ENCODE data around the gene CD27.
"Not testable (repeated sequence)": the region's sequence is repeated elsewhere in the genome, so short reads cannot be mapped to it uniquely, and the experiment has no call there.

Gene CD27

DNA sequence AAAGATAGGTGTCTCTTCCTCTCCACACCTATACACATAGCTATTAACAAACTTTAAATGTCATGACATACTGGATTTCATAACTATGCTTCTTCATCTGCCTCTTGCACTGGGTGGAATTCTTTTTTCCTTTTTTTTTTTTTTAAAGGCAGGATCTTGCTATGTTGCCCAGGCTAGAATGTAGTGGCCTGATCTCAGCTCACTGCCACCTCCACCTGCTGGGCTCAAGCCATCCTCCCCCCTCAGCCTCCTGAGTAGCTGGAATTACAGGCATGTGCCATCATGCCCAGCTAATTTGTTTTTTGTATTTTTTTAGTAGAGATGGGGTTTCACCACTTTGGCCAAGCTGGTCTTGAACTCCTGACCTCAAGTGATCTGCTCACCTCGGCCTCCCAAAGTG lies 43.5 kb downstream of the CD27 start:
- no peak for DNase-seq (ENCODE audit: low read depth)

DNA sequence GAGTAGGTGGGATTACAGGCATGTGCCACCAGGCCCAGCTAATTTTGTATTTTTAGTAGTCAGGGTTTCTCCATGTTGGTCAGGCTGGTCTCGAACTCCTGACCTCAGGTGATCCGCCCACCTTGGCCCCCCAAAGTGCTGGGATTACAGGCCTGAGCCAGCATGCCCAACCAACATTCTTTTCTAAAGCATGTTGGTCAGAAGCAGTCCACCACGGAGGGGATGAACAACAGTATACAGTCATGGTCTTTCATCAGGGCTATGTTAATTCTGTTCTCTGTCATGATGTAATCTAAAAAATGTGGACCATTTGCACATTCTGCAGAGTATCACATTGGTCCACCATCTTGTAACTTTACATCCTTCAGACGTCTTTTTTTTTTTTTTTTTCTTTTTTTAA lies 44.7 kb downstream of the CD27 start:
- no peak for DNase-seq (ENCODE audit: low read depth)

GRCh38 chr12:6490673-6491072 lies 45.9 kb downstream of the CD27 start:
- not testable (repeated sequence) for DNase-seq (ENCODE audit: low read depth)

DNA sequence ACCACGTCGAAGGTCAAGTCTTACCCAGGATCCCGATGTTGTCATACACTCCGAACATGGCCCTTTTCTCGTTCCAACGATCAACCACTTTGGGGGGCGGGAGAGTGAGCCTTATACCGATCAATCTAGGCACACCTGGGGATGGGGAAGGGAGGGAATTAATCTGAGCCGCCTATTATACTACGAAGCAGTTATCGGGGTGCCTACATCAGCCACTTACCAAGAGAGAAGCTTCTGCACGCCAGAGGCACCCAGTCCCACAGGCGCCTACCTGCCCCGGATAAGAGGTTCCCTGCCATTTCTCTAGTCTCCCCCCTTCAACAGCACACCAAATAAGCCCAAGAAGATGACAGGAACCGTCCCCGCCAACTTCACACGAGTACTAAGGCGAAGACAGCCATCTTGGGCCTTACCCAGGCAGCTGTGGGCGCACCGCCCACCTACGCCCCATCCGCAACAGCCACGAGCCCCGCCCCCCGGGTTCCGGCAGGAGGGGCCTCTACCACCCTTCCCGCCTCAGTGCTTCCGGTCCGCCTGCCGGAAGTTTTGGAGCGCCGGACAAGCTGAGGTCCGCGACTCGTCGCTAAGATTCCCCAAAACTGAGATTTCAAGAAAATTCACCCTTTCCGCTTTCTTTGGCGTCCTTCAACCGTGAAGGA lies 48.2 kb downstream of the CD27 start, which contains the start of gene MRPL51:
Gene MRPL51, minus strand, starts transcription at position 425 of the 659 bp plus-strand sequence. Its CDS starts 126 bp downstream, at position 299.
- peak; percentile 95 for DNase-seq (ENCODE audit: low read depth)

DNA sequence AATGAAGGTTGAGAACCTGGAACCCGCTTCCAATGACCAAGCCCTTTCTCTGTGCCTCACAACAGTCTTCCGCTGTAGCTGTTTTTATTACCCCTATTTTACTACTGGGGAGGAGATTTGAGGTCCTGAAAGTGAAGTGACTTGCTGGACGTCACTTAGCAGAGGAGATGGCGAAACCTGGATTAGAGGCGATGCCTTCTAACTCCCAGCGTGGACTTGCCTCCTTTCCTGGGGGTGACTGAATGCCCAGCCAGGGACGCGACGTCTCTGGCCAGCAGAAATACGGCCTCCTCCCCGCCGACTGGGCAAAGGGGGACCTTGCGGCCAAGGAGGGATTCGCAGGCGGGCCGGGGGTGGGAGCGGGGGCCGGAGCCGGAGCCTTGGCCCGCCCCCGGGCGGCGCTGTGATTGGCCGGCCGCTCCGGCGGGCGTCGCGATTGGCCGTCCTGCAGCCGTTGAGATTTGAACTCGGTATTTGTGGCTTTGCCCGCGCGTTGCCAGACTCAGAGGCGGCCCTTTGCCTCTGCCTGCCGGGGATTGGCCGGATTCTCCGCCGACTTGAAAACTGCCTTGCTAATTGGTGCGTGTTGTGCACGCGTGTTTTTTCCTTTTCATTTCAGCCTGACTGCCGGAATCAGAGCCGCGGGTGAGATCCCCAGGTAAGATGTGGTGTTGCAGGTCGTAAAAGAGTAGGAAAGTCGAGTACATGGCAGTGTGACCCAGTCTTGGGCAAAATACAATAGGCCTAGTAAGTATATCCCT lies 48.9 kb downstream of the CD27 start, which contains the start of gene NCAPD2:
Gene NCAPD2, plus strand, starts transcription at position 606 of the 761 bp plus-strand sequence. CDS start 997 bp downstream, outside the sequence.
- DNase-seq (ENCODE audit: low read depth): peak; percentile 87

DNA sequence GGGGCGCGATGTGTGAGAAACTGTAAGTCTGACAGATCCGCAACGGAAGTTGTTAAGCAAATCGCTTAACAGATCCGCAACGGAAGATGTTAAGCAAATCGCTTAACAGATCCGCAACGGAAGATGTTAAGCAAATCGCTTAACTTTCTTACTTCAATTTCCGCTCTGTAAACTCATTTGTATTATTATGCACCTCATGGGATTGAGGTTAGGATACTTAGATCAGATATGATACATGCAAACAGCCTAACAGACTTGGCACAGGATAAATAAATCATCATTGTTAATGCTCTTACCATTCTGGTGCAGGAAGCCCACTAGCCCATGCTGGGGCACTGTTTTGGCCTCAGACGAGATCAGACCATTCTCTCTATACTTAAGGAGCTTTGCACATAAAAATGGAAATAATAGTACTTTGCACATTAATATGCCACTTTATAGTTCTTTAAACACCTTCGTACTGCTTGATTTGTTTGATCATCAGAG lies 49.5 kb downstream of the CD27 start:
- DNase-seq (ENCODE audit: low read depth): no peak

- DNase-seq (ENCODE audit: low read depth): no peak
These were observed 50.2 kb downstream of the CD27 start for GRCh38 chr12:6494968-6495367.

- DNase-seq (ENCODE audit: low read depth): not testable (repeated sequence)
These were observed 52.5 kb downstream of the CD27 start for GRCh38 chr12:6497291-6497690.

DNA sequence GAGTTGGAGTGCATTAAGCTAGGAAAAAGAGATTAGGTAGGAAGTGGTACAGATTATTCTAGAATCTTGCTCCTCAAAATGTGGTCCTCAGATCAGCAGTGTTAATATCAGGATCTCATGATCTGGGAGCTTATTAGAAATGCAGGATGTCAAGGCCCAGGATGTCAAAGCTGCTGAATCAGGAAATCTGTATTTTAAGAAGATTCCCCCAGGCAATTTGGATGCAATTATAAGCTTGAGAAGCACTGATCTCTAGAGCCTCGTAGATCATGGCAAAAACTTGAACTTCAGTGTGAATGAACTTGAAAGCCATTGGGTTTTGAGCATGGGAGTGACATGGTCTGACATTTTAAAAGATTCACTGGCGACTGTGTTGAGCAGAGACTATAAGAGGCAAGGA lies 55.7 kb downstream of the CD27 start:
- DNase-seq (ENCODE audit: low read depth): no peak

Measured in stimulated activated CD8-positive, alpha-beta memory T cell treated with anti-CD3 and anti-CD28 coated beads, Interleukin-12 subunit alpha, Interleukin-12 subunit beta, amount 100 ng/mL, for 1 hour (primary cell).